NCI-H1417 (cell line): Measurements from ENCODE around the gene RBM47.
"Not testable (repeated sequence)": the region's sequence is repeated elsewhere in the genome, so short reads cannot be mapped to it uniquely, and the experiment has no call there.

ENCODE experiments used
- DNase-seq, 3 experiments: peaks; one replicate each; lab custom pipeline; 2025; lab: John Stamatoyannopoulos, UW

The RBM47 gene

DNA sequence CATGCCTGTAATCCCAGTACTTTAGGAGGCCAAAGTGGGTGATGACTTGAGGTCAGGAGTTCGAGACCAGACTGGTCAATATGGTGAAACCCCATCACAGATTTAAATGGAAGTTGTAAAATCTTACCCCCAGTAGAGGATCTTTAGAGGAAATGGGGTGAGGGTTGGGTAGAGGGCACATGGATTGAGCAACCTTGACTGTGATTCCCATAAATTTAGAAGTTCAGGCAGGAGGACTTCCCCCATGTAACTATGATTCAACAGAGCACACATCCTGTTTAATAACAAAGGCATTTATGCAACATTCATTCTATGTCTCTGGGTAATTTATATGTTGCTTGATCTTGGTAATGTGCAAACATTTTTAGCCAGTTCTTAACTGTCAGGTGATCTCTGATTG is 143.1 kb downstream of the RBM47 start:
- no peak for DNase-seq

DNA sequence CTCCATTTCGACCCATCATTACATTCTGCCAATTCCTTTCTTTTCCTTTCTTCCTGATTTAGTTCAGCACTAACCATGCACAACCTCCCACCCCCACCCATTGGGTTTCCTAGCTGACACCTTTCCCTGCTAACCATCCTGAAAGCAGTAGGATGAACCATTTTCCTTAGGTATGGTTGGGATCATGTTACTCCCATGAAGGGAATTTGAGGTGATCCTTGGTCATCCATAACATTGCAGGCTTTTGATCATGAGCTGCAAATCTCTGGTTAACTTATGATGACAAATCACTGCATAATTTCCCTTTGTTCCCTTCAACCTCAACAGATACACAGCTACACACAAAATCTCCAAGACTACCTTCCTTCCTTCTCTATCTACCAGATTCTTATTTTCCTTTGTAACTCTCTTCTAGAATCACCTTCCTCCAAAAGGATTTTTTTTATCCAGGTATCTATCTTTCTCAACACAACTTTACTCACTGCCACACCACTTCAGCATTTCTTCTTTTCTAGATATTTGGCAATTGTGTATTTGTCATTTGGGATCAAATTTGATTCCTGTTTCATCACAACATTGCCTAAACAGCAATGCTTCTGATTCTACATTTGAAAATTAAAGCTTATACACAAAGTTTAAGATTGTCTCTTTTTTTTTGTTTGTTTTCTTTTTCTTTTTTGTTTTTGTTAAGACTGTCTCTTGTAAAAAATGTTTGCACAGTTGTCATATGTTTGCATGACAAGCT is 145.1 kb downstream of the RBM47 start:
- no peak for DNase-seq

- no peak for DNase-seq
Observed at GRCh38 chr4:40482985-40483647, 146.5 kb downstream of the RBM47 start.

DNA sequence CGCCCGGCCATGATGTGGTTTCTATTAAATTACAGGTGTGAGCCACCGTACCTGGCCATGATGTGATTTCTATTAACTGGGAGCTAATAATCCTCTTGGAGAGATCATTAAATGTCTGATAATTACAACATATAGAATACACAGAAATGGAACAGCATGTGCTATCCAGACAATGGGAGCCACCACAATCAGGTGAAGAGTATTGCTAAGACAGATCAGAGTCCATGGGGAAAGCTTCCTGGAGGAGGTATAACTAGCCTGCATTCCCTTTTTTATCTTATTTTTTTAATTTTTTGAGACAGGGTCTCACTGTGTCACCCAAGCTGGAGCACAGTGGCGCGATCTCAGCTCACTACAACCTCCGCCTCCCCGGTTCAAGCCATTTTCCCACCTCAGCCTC is 147.7 kb downstream of the RBM47 start:
- no peak for DNase-seq

GRCh38 chr4:40480291-40480690 is 149.4 kb downstream of the RBM47 start:
- DNase-seq: no peak

DNA sequence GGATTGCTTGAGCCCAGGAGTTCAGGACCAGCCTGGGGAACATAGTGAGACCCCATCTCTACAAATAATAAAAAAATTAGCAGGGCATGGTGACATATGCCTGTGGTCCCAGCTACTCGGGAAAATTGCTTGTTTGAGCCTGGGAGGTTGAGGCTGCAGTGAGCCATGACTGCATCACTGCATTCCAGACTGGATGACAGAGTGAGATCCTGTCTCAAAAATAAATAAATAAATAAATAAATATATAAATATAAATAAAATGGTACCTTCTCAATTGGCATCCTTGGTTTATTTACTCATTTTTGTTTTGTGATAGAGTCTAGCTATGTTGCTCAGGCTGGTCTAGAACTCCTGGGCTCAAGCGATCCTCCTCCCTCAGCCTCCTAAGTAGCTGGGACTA is 150.3 kb downstream of the RBM47 start:
- DNase-seq: no peak

DNA sequence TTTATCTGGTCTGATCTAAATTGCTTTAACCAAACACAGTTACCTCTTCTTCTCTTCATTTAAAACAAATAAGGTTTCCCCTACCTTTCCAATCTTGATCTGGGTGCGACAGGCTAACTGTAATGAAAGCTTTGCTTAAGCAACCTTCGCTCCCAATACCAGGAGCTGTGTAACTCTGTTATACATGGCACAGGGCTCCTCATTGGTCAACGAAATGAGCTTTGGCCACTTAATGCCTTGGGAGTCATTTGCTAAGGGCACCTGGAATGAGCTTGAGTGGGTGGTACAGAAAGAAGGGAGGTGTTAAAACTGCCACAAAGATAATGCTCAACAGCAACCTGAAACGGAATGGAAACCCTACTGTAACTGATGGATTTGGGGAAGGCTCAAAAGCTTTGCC is 154.1 kb downstream of the RBM47 start:
- peak; percentile 30 to 84 (median 74) for DNase-seq

GRCh38 chr4:40473578-40474388 is 155.9 kb downstream of the RBM47 start:
- DNase-seq: no peak

- no peak for DNase-seq
Observed at GRCh38 chr4:40471923-40472322, 157.7 kb downstream of the RBM47 start.

- DNase-seq: no peak
Observed at GRCh38 chr4:40466789-40467188, 162.9 kb downstream of the RBM47 start.

GRCh38 chr4:40462326-40462725 is 167.3 kb downstream of the RBM47 start:
- DNase-seq: peak in 2 of 3 experiments; percentile 39 to 73

DNA sequence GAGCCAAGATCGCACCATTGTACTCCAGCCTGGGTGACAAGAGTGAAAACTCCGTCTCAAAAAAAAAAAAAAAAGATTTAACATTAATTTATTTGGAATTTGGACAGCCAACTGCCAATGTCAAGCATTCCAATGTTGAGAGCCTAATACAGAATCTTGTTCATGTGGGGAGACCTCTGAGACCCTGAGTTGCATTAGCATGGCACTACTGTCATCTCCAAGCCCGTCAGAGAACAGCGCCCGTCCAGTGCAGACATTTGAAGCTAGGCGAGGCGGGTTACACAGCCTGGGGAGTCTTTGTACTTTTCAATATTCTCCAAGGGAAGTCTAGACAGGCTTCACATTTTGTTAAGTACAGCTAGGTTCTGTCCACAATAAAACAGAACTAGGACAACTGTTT is 167.8 kb downstream of the RBM47 start:
- DNase-seq: peak in 1 of 3 experiments; percentile 40

- no peak for DNase-seq
Observed at GRCh38 chr4:40461062-40461461, 168.6 kb downstream of the RBM47 start.

GRCh38 chr4:40458683-40459082 is 171.0 kb downstream of the RBM47 start:
- DNase-seq: peak in 1 of 3 experiments; percentile 40

DNA sequence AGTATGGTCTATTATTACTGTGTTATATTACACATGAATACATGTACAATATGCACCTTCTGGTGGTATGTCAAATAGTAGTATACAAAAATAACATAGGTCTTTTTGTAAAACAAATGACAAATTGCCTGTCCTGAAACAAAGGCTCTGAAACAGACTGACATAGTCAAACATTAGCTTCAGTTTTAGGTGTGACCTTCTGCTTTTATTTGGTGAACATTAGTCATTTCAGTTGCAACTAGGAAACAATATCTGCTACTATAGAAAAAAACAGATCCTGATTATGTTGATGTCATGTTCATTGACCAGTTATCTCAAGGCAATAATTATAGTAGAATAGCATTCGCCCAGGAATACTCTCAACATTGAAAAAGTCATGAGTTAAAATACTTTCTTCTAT is 171.6 kb downstream of the RBM47 start:
- peak in 1 of 3 experiments; percentile 40 for DNase-seq

- no peak for DNase-seq
Observed at GRCh38 chr4:40455340-40455902, 174.2 kb downstream of the RBM47 start.

- DNase-seq: no peak
Observed at GRCh38 chr4:40454816-40455215, 174.8 kb downstream of the RBM47 start.

- DNase-seq: peak in 2 of 3 experiments; percentile 13 to 91
Observed at GRCh38 chr4:40453912-40454311, 175.8 kb downstream of the RBM47 start.

- peak in 1 of 3 experiments; percentile 16 for DNase-seq
Observed at GRCh38 chr4:40448875-40449274, 180.8 kb downstream of the RBM47 start.

- DNase-seq: no peak
Observed at GRCh38 chr4:40446839-40447238, 182.8 kb downstream of the RBM47 start.

DNA sequence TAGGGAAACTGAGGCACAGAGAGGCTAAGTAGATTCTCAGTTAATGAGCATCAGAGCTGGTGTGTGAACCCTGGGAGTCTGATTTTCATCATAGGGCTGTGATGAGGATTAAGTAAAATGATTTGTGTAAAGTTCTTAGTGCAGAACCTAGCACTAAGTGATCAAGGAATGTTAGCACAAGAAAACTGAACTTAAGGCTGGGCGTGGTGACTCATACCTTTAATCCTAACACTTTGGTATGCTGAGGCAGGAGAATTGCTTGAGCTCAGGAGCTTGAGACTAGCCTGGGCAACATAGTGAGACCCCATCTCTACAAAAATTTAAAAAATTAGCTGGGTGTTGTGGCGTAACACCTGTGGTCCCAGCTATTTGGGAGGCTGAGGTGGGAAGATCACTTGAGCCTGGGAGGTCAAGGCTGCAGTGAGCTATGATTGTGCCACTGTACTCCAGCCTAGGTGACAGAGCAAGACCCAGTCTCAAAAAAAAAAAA is 183.4 kb downstream of the RBM47 start:
- not testable (repeated sequence) for DNase-seq

GRCh38 chr4:40445671-40446070 is 184.0 kb downstream of the RBM47 start:
- no peak for DNase-seq
